GM12892 (cell line): ENCODE measurements around the gene ARHGAP15.

Experiments used
- POLR2A ChIP-seq: IDR thresholded peaks from 2 replicates; pipeline ENCODE4 v1.6.1; 2011; ENCODE audit warnings: low read depth, low read length, control low read depth
- POLR2AphosphoS5 ChIP-seq: IDR thresholded peaks from 2 replicates; pipeline ENCODE4 v1.6.1; 2011; ENCODE audit warnings: low read depth, low read length, control low read depth
- TAF1 ChIP-seq: IDR thresholded peaks from 2 replicates; pipeline ENCODE4 v1.6.1; 2011; ENCODE audit warnings: low read depth, mild to moderate bottlenecking, control low read depth, low read length, borderline replicate concordance

DNA sequence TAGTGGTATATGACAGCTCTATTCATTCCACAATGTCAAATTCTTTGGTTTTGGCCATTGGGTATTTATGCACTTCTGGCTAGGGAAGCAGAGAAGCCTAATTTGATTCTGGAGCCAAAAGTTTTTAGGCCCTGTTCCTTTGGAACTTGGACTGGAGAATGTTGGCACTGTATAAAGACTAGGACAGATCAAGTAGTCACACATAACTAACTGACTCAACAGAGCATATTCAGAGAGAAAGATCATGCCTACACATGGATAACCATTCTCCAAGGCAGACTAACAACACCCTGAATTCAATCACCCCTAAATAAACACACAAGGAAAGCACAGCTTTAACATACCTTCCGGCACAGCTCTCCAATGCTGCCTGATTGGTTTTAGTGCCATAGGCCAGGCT, 62.9 kb downstream of the ARHGAP15 start:
- TF ChIP-seq POLR2A, result no peak
- TF ChIP-seq POLR2AphosphoS5, result no peak
- no peak for TF ChIP-seq TAF1
